HL-60 (cell line): Measurements from ENCODE around the gene RIPK4.

ENCODE experiments used
- DNase-seq, 2 experiments: peaks; one replicate each; pipeline ENCODE4 v3.0.0-alpha.2; 2010 to 2020; ENCODE audit warnings: low read depth in 1 of 2, low spot score in 1 of 2
- H3K27ac ChIP-seq: fragments of 250-450 bp; sonication (Bioruptor Pico); replicated peaks from 2 replicates; pipeline ENCODE4 v1.5.1; 2020; ENCODE audit warnings: mild to moderate bottlenecking, moderate library complexity
- H3K27me3 ChIP-seq: fragments of 250-450 bp; sonication (Bioruptor Pico); 2 replicates; pipeline ENCODE4 v1.5.1; 2021; ENCODE audit warnings: mild to moderate bottlenecking, moderate library complexity; ENCODE audit not compliant: insufficient read depth, poor library complexity, severe bottlenecking
- H3K4me3 ChIP-seq: replicated peaks from 2 replicates; pipeline ENCODE4 v1.5.1; 2011; ENCODE audit warnings: mild to moderate bottlenecking, control low read depth, low read length; ENCODE audit not compliant: insufficient read depth
- CTCF ChIP-seq: IDR thresholded peaks from one replicate; pipeline ENCODE4 v1.5.1; 2011; ENCODE audit warnings: low read length, control low read depth, inconsistent platforms; ENCODE audit not compliant: insufficient read depth
- GABPA ChIP-seq: IDR thresholded peaks from 2 replicates; pipeline ENCODE4 v1.6.1; 2012; ENCODE audit warnings: low read depth
- POLR2AphosphoS5 ChIP-seq: IDR thresholded peaks from 2 replicates; pipeline ENCODE4 v1.6.1; 2012; ENCODE audit warnings: low read depth
- REST ChIP-seq: IDR thresholded peaks from 2 replicates; pipeline ENCODE4 v1.6.1; 2012; ENCODE audit warnings: low read depth; ENCODE audit not compliant: insufficient replicate concordance
- SPI1 ChIP-seq: IDR thresholded peaks from 2 replicates; pipeline ENCODE4 v1.6.1; 2012; ENCODE audit warnings: low read depth, mild to moderate bottlenecking, borderline replicate concordance

Gene RIPK4

GRCh38 chr21:41729701-41730366, 37.0 kb downstream of the RIPK4 start:
- no peak overlapping the region for H3K27ac ChIP-seq
- no peak overlapping the region for H3K4me3 ChIP-seq

GRCh38 chr21:41727784-41728763, 38.8 kb downstream of the RIPK4 start:
- no peak overlapping the region for H3K4me3 ChIP-seq
- no peak for DNase-seq
- TF ChIP-seq POLR2AphosphoS5 (no peak), GABPA (no peak), REST (no peak)
- H3K27ac ChIP-seq, result no peak overlapping the region
- peaks cover 19% of the 10 kb centered on the region for H3K27me3 ChIP-seq

More at GRCh38 chr21:41729701-41730366, 37.0 kb downstream of the RIPK4 start:
- peaks cover 17% of the 10 kb centered on the region for H3K27me3 ChIP-seq
- TF ChIP-seq SPI1, result no peak
- no peak for TF ChIP-seq CTCF
- no peak for TF ChIP-seq REST
- DNase-seq, result no peak

- no peak for DNase-seq
- TF ChIP-seq GABPA (no peak), POLR2AphosphoS5 (no peak), CTCF (no peak), REST (no peak), SPI1 (no peak)
- no peak overlapping the region for H3K27ac ChIP-seq
- no peak overlapping the region for H3K4me3 ChIP-seq
- H3K27me3 ChIP-seq, result peaks cover 19% of the 10 kb centered on the region
Observed at GRCh38 chr21:41726970-41727783, 39.7 kb downstream of the RIPK4 start.
